OCI-LY1 (cell line): ENCODE data around the gene IL20RA.
"Not testable (repeated sequence)": the region's sequence is repeated elsewhere in the genome, so short reads cannot be mapped to it uniquely, and the experiment has no call there.

Source experiments
- H2AFZ ChIP-seq: fragments of 200-600 bp; sonication (generic), shearing (Covaris generic); 2 replicates; pipeline ENCODE4 v1.6.0; 2014; ENCODE audit warnings: antibody characterized with exemption, mild to moderate bottlenecking, low read length
- H3F3A ChIP-seq: fragments of 200-600 bp; sonication (generic), shearing (Covaris generic); 2 replicates; pipeline ENCODE4 v1.6.0; 2014; ENCODE audit warnings: mild to moderate bottlenecking, antibody characterized with exemption, low read length, moderate library complexity; ENCODE audit not compliant: insufficient read depth
- H3K27ac ChIP-seq: fragments of 200-600 bp; sonication (generic); 2 replicates; pipeline ENCODE4 v1.5.1; 2014; ENCODE audit warnings: low read length, mixed run types, mild to moderate bottlenecking, low read depth; ENCODE audit not compliant: poor library complexity, severe bottlenecking
- H3K27me3 ChIP-seq: fragments of 200-600 bp; sonication (generic); 2 replicates; pipeline ENCODE4 v1.6.0; 2014; ENCODE audit warnings: antibody characterized with exemption, mild to moderate bottlenecking, low read length, moderate library complexity; ENCODE audit not compliant: insufficient read depth
- H3K36me3 ChIP-seq: fragments of 200-600 bp; sonication (generic); 2 replicates; pipeline ENCODE4 v1.6.1; 2014; ENCODE audit warnings: mild to moderate bottlenecking, antibody characterized with exemption, low read length, moderate library complexity, mixed read lengths; ENCODE audit not compliant: insufficient read depth
- H3K4me1 ChIP-seq: fragments of 200-600 bp; sonication (generic); 2 replicates; pipeline ENCODE4 v1.5.1; 2014; ENCODE audit warnings: mild to moderate bottlenecking, low read length, moderate library complexity; ENCODE audit not compliant: insufficient read depth, severe bottlenecking
- H3K4me2 ChIP-seq: fragments of 200-600 bp; sonication (generic), shearing (Covaris generic); 2 replicates; pipeline ENCODE4 v1.6.1; 2014; ENCODE audit warnings: low read length
- H3K4me3 ChIP-seq: fragments of 200-600 bp; sonication (generic); 2 replicates; pipeline ENCODE4 v1.5.1; 2014; ENCODE audit warnings: low read length, low read depth, mild to moderate bottlenecking, mixed read lengths; ENCODE audit not compliant: poor library complexity, severe bottlenecking
- H3K79me2 ChIP-seq: fragments of 200-600 bp; shearing (Covaris generic); 2 replicates; pipeline ENCODE4 v1.6.1; 2016; ENCODE audit warnings: mixed run types, low read length, mixed read lengths; ENCODE audit not compliant: insufficient read depth
- H3K9ac ChIP-seq: fragments of 200-600 bp; sonication (generic), shearing (Covaris generic); 2 replicates; pipeline ENCODE4 v1.6.1; 2014; ENCODE audit warnings: mild to moderate bottlenecking, low read length, mixed read lengths
- H3K9me2 ChIP-seq: fragments of 200-600 bp; sonication (generic), shearing (Covaris generic); 2 replicates; pipeline ENCODE4 v1.6.1; 2014; ENCODE audit warnings: low read depth, mild to moderate bottlenecking, low read length, mixed read lengths
- H3K9me3 ChIP-seq: fragments of 200-600 bp; shearing (Covaris generic); 2 replicates; pipeline ENCODE4 v1.6.1; 2014; ENCODE audit warnings: low read length, mixed read lengths
- H4K20me1 ChIP-seq: fragments of 200-600 bp; sonication (generic), shearing (Covaris generic); 2 replicates; pipeline ENCODE4 v1.6.0; 2016; ENCODE audit warnings: mild to moderate bottlenecking, low read length; ENCODE audit not compliant: insufficient read depth
- CTCF ChIP-seq: fragments of 200-600 bp; sonication (generic), shearing (Covaris generic); IDR thresholded peaks from 2 replicates; pipeline ENCODE4 v1.5.1; 2017; ENCODE audit warnings: mild to moderate bottlenecking, antibody characterized with exemption, low read length, moderate library complexity, mixed read lengths
- EZH2 ChIP-seq: fragments of 200-600 bp; sonication (generic), shearing (Covaris generic); IDR thresholded peaks from 2 replicates; pipeline ENCODE4 v1.8.0; 2017; ENCODE audit warnings: borderline replicate concordance, mixed run types, mild to moderate bottlenecking, antibody characterized with exemption, low read length, moderate library complexity, mixed read lengths

Gene IL20RA

GRCh38 chr6:136962661-136963060 is 82.1 kb downstream of the IL20RA start:
- Histone ChIP-seq H3K9me3 (no peaks in the 10 kb centered on the region), H4K20me1 (no peaks in the 10 kb centered on the region), H3K4me3 (no peak overlapping the region), H3K4me1 (no peaks in the 10 kb centered on the region), H3K27me3 (no peaks in the 10 kb centered on the region), H3K9me2 (no peaks in the 10 kb centered on the region), H3K9ac (no peak overlapping the region), H3F3A (no peaks in the 10 kb centered on the region), H3K36me3 (no peaks in the 10 kb centered on the region), H3K79me2 (no peaks in the 10 kb centered on the region), H3K27ac (no peak overlapping the region), H3K4me2 (no peak overlapping the region), H2AFZ (no peak overlapping the region)
- TF ChIP-seq EZH2 (no peak), CTCF (no peak)

GRCh38 chr6:136961848-136962247 is 82.9 kb downstream of the IL20RA start:
- Histone ChIP-seq H2AFZ (no peak overlapping the region), H3K4me1 (peaks cover 3% of the 10 kb centered on the region), H3K9me2 (no peaks in the 10 kb centered on the region), H3K27me3 (no peaks in the 10 kb centered on the region), H3K9me3 (no peaks in the 10 kb centered on the region), H3F3A (no peaks in the 10 kb centered on the region), H3K4me2 (no peak overlapping the region), H4K20me1 (no peaks in the 10 kb centered on the region), H3K4me3 (no peak overlapping the region), H3K9ac (no peak overlapping the region), H3K36me3 (no peaks in the 10 kb centered on the region), H3K27ac (no peak overlapping the region), H3K79me2 (no peaks in the 10 kb centered on the region)
- TF ChIP-seq CTCF, result no peak
- TF ChIP-seq EZH2, result no peak

- no peak overlapping the region for H3K4me2 ChIP-seq
- TF ChIP-seq CTCF, result no peak
- no peak for TF ChIP-seq EZH2
- H3K9me2 ChIP-seq, result no peaks in the 10 kb centered on the region
- no peaks in the 10 kb centered on the region for H3K9me3 ChIP-seq
- H3K27ac ChIP-seq, result no peak overlapping the region
- H3K4me3 ChIP-seq, result no peak overlapping the region
- peaks cover 8% of the 10 kb centered on the region for H3K4me1 ChIP-seq
- no peaks in the 10 kb centered on the region for H3K27me3 ChIP-seq
- H4K20me1 ChIP-seq, result no peaks in the 10 kb centered on the region
- H3K9ac ChIP-seq, result no peak overlapping the region
- no peaks in the 10 kb centered on the region for H3K36me3 ChIP-seq
- no peak overlapping the region for H2AFZ ChIP-seq
- no peaks in the 10 kb centered on the region for H3K79me2 ChIP-seq
- no peaks in the 10 kb centered on the region for H3F3A ChIP-seq
Observed at GRCh38 chr6:136960781-136961180, 84.0 kb downstream of the IL20RA start.

- not testable (repeated sequence) for H3K9me3 ChIP-seq, H3K79me2 ChIP-seq, H3K9me2 ChIP-seq, H3K9ac ChIP-seq, H3F3A ChIP-seq, H3K27ac ChIP-seq, H3K36me3 ChIP-seq, H2AFZ ChIP-seq, H4K20me1 ChIP-seq, H3K27me3 ChIP-seq, H3K4me3 ChIP-seq, H3K4me1 ChIP-seq, H3K4me2 ChIP-seq
Observed at GRCh38 chr6:136959935-136960334, 84.8 kb downstream of the IL20RA start.
